Breast epithelium (tissue), 4 donors: Measurements from ENCODE around the gene CNTN5. TPM values are rescaled to one million over a fixed set of nuclear protein-coding genes. Genes with fewer than 3 reads are reported as not detected.
"Not testable (repeated sequence)": the region's sequence is repeated elsewhere in the genome, so short reads cannot be mapped to it uniquely, and the experiment has no call there.

Source experiments
- DNase-seq, 2 donors: peaks; one replicate each; pipeline ENCODE4 v3.0.0-alpha.2; 2019; ENCODE audit warnings: low spot score in 2 of 2
- H3K27ac ChIP-seq, 2 donors: fragments of 200-600 bp; sonication (generic) in 1 of 2; one replicate each; pipeline ENCODE4 v1.5.1; 2016 to 2019; ENCODE audit warnings: mild to moderate bottlenecking in 1 of 2
- H3K27me3 ChIP-seq, 2 donors: fragments of 200-600 bp; sonication (generic) in 1 of 2; one replicate each; pipeline versions ENCODE4 v1.5.1 to v1.6.0; 2017 to 2019; ENCODE audit warnings: control low read depth in 1 of 2, mild to moderate bottlenecking in 1 of 2
- H3K36me3 ChIP-seq: fragments of 200-600 bp; one replicate; pipeline ENCODE4 v1.5.1; 2019
- H3K4me1 ChIP-seq, 2 donors: fragments of 200-600 bp; sonication (generic); one replicate each; pipeline ENCODE4 v1.5.1; 2016 to 2019; ENCODE audit warnings: control low read depth in 1 of 2
- H3K4me3 ChIP-seq, 3 donors: fragments of 200-600 bp; sonication (generic); 1 replicate in 2 of 3; 2 replicates in 1 of 3; pipeline ENCODE4 v1.5.1; 2016 to 2019; ENCODE audit warnings: mild to moderate bottlenecking in 3 of 3, moderate library complexity in 2 of 3
- H3K9me3 ChIP-seq, 2 donors: fragments of 200-600 bp; sonication (generic) in 1 of 2; one replicate each; pipeline ENCODE4 v1.5.1; 2016 to 2019; ENCODE audit warnings: control low read depth in 1 of 2
- CTCF ChIP-seq, 3 donors: fragments of 450-650 bp; IDR thresholded peaks; one replicate each; pipeline ENCODE4 v1.5.1; 2016 to 2017; ENCODE audit warnings: antibody characterized with exemption in 3 of 3, mild to moderate bottlenecking in 3 of 3, moderate library complexity in 3 of 3
- POLR2A ChIP-seq: fragments of 450-650 bp; IDR thresholded peaks from one replicate; pipeline ENCODE4 v1.6.1; 2016; ENCODE audit warnings: antibody characterized with exemption, mild to moderate bottlenecking, moderate library complexity
- POLR2AphosphoS5 ChIP-seq, 3 donors: sonication (generic); formaldehyde crosslinking; IDR thresholded peaks; one replicate each; pipeline ENCODE4 v1.6.1; 2017; ENCODE audit warnings: antibody characterized with exemption in 3 of 3
- intact Hi-C: fragments of 100-400 bp; cut with DNase I; formaldehyde crosslinking; loops from one replicate; pipeline ENCODE4 v1.15.1; 2023; ENCODE audit warnings: low total_unique reads
- total RNA-seq, 3 donors: library from RNA; depleted of rRNA; stranded (reverse); fragments of >200 nt; gene quantifications; one replicate each; pipeline ENCODE4 v1.1.0, GENCODE V29; 2016

Gene CNTN5
- total RNA-seq, 3 donors from 2014 or later, result not detected

- no peaks in the 10 kb centered on the region for H3K27me3 ChIP-seq
- H3K36me3 ChIP-seq, result no peaks in the 10 kb centered on the region
- TF ChIP-seq POLR2A, result no peak
- TF ChIP-seq CTCF (IDR thresholded peaks at IDR 0.05), result no peak
- no peak for TF ChIP-seq POLR2AphosphoS5 (IDR thresholded peaks at IDR 0.05)
- intact Hi-C loops, result no loop called here
- H3K4me3 ChIP-seq, result no peak overlapping the region
- no peak for DNase-seq
- no peak overlapping the region for H3K27ac ChIP-seq
- no peaks in the 10 kb centered on the region for H3K4me1 ChIP-seq
- H3K9me3 ChIP-seq, result no peaks in the 10 kb centered on the region
Observed at GRCh38 chr11:100273066-100273815, 1252.5 kb downstream of the CNTN5 start.

GRCh38 chr11:100274466-100274865, 1253.7 kb downstream of the CNTN5 start:
- H3K9me3 ChIP-seq, H3K36me3 ChIP-seq, H3K4me3 ChIP-seq, intact Hi-C loops, H3K4me1 ChIP-seq, DNase-seq, H3K27me3 ChIP-seq, H3K27ac ChIP-seq: not testable (repeated sequence)

GRCh38 chr11:100294748-100295147, 1274.0 kb downstream of the CNTN5 start:
- DNase-seq, result no peak
- Histone ChIP-seq H3K36me3 (no peaks in the 10 kb centered on the region), H3K4me3 (no peak overlapping the region), H3K4me1 (no peaks in the 10 kb centered on the region), H3K27ac (no peak overlapping the region), H3K9me3 (no peaks in the 10 kb centered on the region), H3K27me3 (no peaks in the 10 kb centered on the region)
- no peak for TF ChIP-seq POLR2A
- no peak for TF ChIP-seq POLR2AphosphoS5 (IDR thresholded peaks at IDR 0.05)
- no peak for TF ChIP-seq CTCF (IDR thresholded peaks at IDR 0.05)
- intact Hi-C loops, result no loop called here

GRCh38 chr11:100296051-100296679, 1275.4 kb downstream of the CNTN5 start:
- no peaks in the 10 kb centered on the region for H3K36me3 ChIP-seq
- no peaks in the 10 kb centered on the region for H3K9me3 ChIP-seq
- intact Hi-C loops, result no loop called here
- H3K4me1 ChIP-seq, result no peaks in the 10 kb centered on the region
- no peak overlapping the region for H3K27ac ChIP-seq
- no peak for DNase-seq
- no peak overlapping the region for H3K4me3 ChIP-seq
- TF ChIP-seq POLR2A, result no peak
- no peak for TF ChIP-seq POLR2AphosphoS5 (IDR thresholded peaks at IDR 0.05)
- TF ChIP-seq CTCF (IDR thresholded peaks at IDR 0.05), result no peak
- no peaks in the 10 kb centered on the region for H3K27me3 ChIP-seq

- TF ChIP-seq POLR2AphosphoS5 (IDR thresholded peaks at IDR 0.05), result no peak
- TF ChIP-seq CTCF (IDR thresholded peaks at IDR 0.05), result no peak
- no peak for TF ChIP-seq POLR2A
- intact Hi-C loops, result no loop called here
- Histone ChIP-seq H3K9me3 (no peaks in the 10 kb centered on the region), H3K4me1 (no peaks in the 10 kb centered on the region), H3K4me3 (no peak overlapping the region), H3K27ac (no peak overlapping the region), H3K27me3 (no peaks in the 10 kb centered on the region), H3K36me3 (no peaks in the 10 kb centered on the region)
- DNase-seq, result no peak
Observed at GRCh38 chr11:100297516-100297915, 1276.8 kb downstream of the CNTN5 start.
